Left renal cortex interstitium (tissue), 4 donors: ENCODE results near the gene KCTD2. TPM values are rescaled to one million over a fixed set of nuclear protein-coding genes. Genes with fewer than 3 reads are reported as not detected.
A peak's percentile ranks its signal among the peaks of the same experiment; 100 is the strongest.

Experiments used
- DNase-seq, 4 donors: peaks; one replicate each; pipeline ENCODE4 v3.0.0-alpha.2; 2013; ENCODE audit warnings: low read depth in 4 of 4, low spot score in 2 of 4, missing footprints in 1 of 4
- polyA plus RNA-seq, 4 donors: library from polyadenylated mRNA; unstranded; fragments of 120-200 nt; gene quantifications; one replicate each; pipeline ENCODE4 v1.2.1, GENCODE V29; 2013; ENCODE audit not compliant: insufficient read length in 4 of 4

The KCTD2 gene
- polyA plus RNA-seq, 4 donors: 29.7 to 34.6 (median 33.9) TPM

GRCh38 chr17:75074532-75074931 is 27.5 kb downstream of the KCTD2 start:
- no peak for DNase-seq

GRCh38 chr17:75075597-75076336 is 28.7 kb downstream of the KCTD2 start:
- DNase-seq: no peak

GRCh38 chr17:75077072-75077495 is 30.1 kb downstream of the KCTD2 start:
- DNase-seq: no peak

- peak in 1 of 4 donors; percentile 32 for DNase-seq
Observed at GRCh38 chr17:75077496-75078283, 30.7 kb downstream of the KCTD2 start.

GRCh38 chr17:75078284-75079022 is 31.4 kb downstream of the KCTD2 start:
- no peak for DNase-seq

GRCh38 chr17:75079023-75079373 is 32.0 kb downstream of the KCTD2 start:
- no peak for DNase-seq

- DNase-seq: no peak
Observed at GRCh38 chr17:75081611-75082540, 34.9 kb downstream of the KCTD2 start.

- no peak for DNase-seq
Observed at GRCh38 chr17:75082683-75083082, 35.7 kb downstream of the KCTD2 start.

GRCh38 chr17:75084039-75084660 is 37.1 kb downstream of the KCTD2 start:
- no peak for DNase-seq

GRCh38 chr17:75086496-75087181 is 39.6 kb downstream of the KCTD2 start:
- DNase-seq: no peak

- DNase-seq: no peak
Observed at GRCh38 chr17:75087182-75087557, 40.1 kb downstream of the KCTD2 start.

GRCh38 chr17:75087558-75088453 is 40.8 kb downstream of the KCTD2 start, which contains the start of gene SLC16A5:
SLC16A5 (plus strand) TSS chr17:75087954; CDS start chr17:75093637, 5,683 bp downstream.
- DNase-seq: peak in 1 of 4 donors; percentile 78

GRCh38 chr17:75088465-75089417 is 41.7 kb downstream of the KCTD2 start:
- DNase-seq: no peak

- no peak for DNase-seq
Observed at GRCh38 chr17:75090871-75091854, 44.1 kb downstream of the KCTD2 start.

- no peak for DNase-seq
Observed at GRCh38 chr17:75091855-75092327, 44.9 kb downstream of the KCTD2 start.
